HG03139 (cell line): Measurements from ENCODE around the gene SSU72.

Experiments
- ATAC-seq: cut with Tn5 transposase; IDR thresholded peaks from one replicate; pipeline ENCODE4 v1.9.1; 2021; ENCODE audit not compliant: unreplicated experiment

SSU72 gene

DNA sequence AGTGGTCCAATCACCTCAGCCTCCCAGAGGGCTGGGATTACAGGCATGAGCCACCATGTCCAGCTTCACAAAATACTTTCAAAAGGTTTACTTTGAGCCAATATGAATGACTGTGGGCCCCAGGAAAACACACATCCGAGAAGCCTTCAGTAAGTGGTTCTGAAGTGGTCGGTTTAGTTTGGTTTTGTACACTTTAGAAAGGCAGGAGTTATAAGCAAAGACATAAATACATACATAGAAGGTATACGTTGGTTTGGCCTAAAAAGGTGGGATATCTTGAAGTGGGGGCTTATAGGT, 37.4 kb upstream of the SSU72 start:
- ATAC-seq, result no peak

DNA sequence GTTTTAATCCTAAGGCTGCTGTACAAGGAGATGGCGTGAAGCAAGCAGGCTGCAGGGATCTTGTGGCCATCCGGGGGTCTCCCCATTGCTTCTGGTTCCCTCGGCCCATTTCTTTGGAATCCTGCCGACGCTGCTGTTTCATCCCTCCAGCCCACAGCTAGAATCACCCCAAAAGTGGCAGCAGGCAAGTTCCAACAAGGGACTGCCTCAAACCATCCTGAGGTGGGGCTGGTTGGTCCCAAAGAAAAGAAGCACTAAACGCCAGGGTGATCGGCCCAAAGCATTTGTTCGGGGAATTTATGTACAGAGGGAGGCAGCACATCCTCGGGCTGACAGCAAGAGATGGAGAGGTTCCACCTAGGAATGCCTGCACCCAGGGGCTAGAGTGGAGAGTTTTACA, 36.1 kb upstream of the SSU72 start:
- ATAC-seq, result no peak

GRCh38 chr1:1609822-1610485, 35.3 kb upstream of the SSU72 start:
- ATAC-seq, result no peak

GRCh38 chr1:1606232-1606631, 31.6 kb upstream of the SSU72 start:
- no peak for ATAC-seq

- no peak for ATAC-seq
These were observed 31.1 kb upstream of the SSU72 start for GRCh38 chr1:1605724-1606123.

DNA sequence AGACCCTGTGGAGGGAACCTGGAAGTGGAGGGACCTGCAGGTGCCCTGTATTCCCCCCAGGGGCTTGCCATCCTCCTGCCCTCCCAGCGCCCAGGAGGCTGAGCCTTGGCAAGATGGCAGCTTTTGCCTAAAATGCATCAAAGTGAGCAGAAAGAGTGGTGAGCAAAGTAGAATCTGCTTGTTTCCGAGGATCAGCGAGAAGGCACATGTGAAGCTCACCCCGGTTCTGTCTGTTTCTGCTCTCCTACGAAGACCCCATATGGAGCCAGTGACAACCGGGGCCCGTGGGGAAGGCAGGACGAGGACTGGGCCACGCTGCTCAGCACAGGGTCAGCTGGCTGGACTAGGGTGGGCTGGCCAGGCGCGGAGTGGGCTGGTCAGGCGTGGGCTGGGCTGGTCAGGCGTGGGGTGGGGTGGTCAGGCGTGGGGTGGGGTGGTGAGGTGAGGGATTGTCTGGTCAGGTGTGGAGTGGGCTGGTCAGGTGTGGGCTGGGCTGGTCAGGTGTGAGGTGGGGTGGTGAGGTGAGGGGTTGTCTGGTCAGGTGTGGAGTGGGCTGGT, 30.4 kb upstream of the SSU72 start:
- no peak for ATAC-seq

GRCh38 chr1:1604374-1605033, 29.8 kb upstream of the SSU72 start:
- no peak for ATAC-seq

DNA sequence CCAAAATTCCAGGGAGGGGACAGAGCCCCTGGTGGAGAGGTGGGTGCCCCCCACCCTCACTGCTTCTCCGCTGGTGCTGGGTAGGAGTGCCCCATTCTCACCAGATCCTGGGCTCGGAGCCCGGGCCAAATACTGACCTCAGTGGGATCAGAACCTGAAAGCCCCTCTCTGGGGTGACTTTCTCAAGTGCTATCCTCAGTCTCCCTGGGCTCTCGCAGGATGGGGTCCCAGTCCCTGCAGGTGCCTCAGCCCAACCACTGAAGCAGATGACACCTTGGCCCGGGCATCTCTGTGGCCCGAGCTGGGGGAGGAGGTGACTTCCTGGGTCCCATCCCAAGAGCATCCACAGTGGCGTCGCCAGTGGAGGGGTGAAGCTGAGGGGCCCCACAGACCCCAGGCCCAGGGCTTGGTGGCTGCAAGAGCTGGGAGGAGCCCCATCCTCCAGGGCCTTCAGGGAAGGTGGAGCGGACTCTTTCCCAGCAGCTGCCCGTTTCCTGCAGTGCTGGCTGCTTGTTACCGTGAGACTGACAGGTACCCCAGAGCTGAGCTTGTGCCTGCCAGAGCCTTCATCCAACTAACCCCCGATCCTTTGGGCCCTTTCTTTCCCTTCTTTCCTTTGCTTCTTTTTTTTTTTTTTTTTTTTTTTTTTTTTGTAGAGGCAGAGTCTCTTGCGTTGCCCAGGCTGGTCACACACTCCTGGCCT, 29.2 kb upstream of the SSU72 start:
- ATAC-seq, result no peak

DNA sequence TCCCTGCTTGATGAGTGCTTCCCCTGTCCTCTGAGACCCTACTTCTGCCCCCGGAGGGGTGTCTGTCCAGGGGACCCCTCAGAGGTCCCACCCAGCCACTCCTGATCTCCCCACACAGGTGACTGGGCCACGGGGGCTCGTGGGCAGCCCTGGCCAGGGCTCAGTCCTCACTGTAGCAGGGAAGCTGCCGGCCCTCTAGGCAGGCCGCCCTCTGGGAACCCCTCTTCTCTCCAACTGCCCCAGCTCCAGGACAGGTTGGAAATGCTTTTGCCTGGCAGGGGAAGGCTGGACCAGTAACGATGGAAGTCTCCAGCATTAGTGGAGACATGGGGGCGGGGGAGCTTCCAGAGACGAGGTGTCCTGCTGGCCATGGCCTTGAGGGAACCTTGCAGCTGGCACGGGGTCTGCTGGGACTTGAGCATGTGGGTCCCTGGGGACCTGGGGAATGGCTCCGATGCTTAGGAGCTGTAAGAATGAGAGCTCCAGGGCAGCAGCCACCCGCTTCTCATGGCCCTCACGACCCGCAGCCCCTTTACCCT, 28.4 kb upstream of the SSU72 start:
- no peak for ATAC-seq

DNA sequence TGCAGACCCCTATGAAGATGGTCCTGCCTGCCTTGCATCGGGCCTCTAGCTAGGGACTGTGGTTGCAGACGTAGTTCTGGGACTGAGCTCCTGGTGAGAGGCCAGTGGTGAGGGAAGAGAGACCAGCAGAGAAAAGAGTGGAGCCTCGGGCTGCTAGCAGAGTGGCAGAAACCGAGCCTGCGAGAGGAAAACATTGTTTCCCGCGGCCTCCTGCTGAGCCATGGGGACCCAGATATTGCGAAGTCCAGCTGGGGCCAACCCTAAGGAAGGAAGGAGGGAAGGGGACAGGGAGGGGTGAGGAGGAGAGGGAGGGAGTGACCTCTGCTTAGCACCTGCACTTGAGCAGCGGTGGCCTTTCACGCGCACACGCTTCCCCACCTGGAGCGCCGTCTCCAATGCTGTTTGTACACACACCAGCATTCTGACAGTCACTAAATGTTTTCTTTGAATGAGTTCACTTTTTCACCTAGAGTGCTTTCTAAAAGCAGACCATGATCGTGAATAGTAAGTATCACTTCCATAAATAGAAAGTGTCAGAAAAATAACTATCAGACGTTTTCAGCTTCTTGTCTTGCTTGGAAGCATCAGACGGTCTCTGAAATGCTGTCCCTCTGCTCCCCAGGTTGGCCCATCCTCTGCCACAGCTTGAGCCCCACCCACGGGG, 27.8 kb upstream of the SSU72 start:
- no peak for ATAC-seq

DNA sequence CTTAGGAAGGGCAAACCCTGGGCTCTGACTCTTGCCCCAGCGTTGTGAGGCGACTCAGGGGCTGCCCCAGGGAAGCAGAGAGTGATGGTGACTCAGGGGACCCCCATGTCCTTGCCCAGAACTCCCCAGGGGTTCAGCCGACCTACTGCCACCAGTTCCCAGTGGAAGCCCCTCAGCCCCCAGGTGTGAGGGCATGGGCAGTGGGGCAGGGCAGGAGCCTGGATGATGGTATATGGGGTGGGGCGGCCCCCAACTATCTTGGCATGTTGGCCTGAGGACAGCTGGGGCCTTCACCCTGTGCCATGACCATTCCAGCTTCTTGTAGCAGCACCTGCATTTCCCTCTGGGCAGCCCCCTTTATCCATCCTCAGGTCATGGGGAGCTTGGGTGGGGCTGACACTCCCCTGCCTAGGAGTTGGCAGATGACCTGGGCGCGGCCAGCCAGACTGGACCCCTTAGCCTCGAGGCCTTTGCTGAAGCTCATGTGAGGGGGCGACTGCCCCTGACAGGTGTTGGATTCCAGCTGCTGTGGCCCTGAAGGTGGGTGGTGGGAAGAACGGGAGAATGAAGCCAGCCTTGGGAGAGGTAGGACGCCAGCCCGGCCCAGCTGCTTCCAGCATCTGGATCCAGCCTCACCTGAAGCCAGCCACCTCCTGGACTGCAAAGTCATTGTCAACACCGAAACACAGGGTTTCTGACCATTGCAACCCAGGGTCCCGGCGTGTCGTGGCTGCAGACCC, 27.1 kb upstream of the SSU72 start:
- no peak for ATAC-seq

DNA sequence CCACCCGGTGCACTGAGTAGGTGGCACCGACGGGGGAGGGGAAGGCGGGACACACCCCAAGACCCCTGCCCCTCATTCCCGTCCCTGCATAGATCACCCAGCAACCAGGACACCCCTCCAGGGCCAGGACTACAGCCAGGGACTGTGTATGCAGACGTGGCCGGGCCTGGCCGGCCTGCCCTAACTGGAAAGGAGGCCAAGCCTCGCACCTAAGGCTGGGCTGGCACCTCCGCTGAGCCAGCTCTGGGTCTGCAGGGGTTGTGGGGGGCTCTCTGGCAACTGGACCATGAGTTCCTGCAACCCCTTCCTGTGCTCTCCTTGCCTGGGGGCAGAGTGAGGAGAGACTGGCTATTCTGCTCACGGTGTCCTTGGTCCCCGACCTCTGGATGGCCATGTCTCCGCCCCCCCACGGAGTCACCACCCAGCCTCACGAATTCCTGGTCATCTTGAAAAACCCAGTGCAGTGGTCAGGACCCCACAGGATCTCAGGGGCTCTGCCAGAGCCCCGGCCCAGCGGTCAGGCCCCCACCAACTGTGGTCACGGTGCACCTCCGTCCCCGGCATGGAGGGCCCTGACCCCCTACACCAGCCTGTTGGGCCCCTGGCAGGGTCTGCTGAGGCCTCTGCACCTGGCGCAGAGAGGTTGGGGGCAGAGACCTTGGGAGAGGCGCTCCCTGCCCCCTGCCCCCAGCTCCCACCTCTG, 26.3 kb upstream of the SSU72 start:
- no peak for ATAC-seq

- ATAC-seq, result no peak
These were observed 25.5 kb upstream of the SSU72 start, which contains the start of gene FNDC10 for GRCh38 chr1:1599935-1600860. Gene FNDC10 (minus strand): TSS chr1:1600135. CDS start chr1:1600015, 120 bp downstream.

DNA sequence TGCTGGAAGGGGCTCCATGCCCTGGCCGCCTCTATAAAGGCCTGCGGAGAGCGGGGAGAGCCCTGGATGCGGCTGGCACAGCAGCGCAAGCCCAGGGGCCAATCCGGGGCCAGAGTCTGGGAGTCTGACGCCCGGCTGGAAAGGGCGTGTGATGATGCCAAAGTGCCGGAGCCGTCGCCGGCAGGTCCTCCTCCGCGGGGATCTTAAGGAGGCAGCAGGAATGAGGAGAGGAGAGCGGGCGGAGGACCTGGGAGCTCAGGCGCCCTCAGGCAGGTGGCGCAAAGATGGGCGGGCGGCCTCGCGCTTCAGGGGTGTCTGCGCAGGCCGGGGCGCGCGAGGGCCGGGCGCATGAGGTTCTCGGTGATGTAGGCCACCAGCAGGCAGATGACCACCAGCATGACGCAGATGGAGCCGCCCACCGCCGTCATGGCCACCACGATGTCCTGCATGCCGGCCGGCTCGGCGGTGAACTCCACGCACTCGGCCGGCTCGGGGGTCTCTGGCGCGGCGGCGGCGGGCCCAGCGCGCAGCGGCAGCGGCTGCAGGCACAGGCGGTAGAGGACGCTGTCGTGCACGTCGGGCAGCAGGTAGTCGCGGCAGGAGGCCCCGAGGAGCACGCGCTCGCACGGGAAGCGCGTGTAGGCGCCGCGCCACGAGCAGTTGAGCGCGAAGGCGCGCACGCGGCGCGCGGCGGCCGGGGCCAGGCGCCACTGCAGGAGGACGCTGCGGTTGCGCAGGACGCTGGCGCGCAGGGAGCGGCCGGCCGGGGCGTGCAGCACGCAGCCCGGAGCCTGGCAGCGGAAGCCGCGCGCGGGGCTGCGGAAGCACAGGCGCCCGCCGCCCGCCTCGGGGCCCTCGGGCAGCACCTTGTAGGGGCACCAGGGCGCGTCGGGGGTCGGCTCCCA, 24.6 kb upstream of the SSU72 start:
- no peak for ATAC-seq

DNA sequence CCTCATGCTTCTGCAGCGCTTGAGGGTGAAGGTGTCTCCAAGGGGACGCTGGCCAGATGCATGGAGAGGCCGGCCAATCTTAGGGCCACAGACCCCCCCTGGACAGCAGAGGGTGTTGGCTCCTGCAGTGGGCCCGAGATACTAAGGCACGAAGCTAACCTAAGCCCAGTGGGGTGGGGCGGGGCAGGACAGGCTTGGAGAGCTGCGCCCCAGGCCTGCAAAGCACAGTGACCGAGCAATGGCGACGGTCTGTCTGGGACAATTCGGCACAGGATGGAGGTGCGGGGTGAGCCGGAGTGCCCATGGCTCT, 24.0 kb upstream of the SSU72 start:
- no peak for ATAC-seq

DNA sequence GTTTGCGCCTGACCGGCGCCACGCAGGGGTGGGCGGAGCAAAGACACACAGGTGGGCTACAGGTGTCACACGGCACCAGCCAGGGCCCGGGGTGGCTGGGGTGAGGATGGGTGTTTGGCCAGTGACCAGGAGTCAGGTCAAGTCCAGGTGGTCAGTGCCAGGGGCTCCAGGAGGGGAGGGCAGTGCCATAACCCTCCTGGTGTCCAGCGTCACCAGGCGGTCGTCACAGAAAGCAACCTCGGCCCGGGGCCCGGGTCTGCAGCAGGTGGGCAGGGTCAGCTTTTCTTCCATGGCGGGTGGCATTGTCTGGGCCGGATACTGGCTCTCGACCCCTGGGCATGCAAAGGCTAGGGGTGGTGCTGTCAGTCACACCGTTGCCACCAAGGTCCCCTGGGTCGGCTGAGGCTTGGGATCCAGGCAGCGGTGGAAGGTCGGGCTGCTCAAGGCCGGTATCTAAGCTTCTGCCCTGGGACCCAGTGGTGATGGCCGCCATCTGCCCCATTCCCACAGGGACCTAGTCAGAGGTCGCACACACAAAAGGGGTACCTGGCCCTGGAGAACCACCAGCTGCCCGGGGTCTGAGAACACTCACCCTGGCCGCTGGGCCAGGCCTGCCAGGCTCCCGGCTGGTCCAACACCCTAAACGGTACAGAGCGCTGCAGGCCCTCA, 23.5 kb upstream of the SSU72 start:
- no peak for ATAC-seq

- ATAC-seq, result no peak
These were observed 22.7 kb upstream of the SSU72 start for GRCh38 chr1:1597275-1597930.
